ENCODE measurements around the gene LIMA1. TPM values are rescaled to one million over a fixed set of nuclear protein-coding genes. Genes with fewer than 3 reads are reported as not detected.

Gene LIMA1
- total RNA-seq, 4 donors from 2014 or later: 194 to 256 (median 228) TPM

- no peak for TF ChIP-seq CTCF (IDR thresholded peaks at IDR 0.05; ENCODE audit: low read depth)
Measured at GRCh38 chr12:50224026-50224692, 59.2 kb downstream of the LIMA1 start.

GRCh38 chr12:50222275-50222783 lies 61.0 kb downstream of the LIMA1 start:
- no peak for TF ChIP-seq CTCF (IDR thresholded peaks at IDR 0.05; ENCODE audit: low read depth)

GRCh38 chr12:50221228-50222008 lies 61.9 kb downstream of the LIMA1 start:
- TF ChIP-seq CTCF (IDR thresholded peaks at IDR 0.05; ENCODE audit: low read depth): no peak

- TF ChIP-seq CTCF (IDR thresholded peaks at IDR 0.05; ENCODE audit: low read depth): no peak
Measured at GRCh38 chr12:50220363-50220995, 62.8 kb downstream of the LIMA1 start.

GRCh38 chr12:50219544-50219943 lies 63.8 kb downstream of the LIMA1 start:
- TF ChIP-seq CTCF (IDR thresholded peaks at IDR 0.05; ENCODE audit: low read depth): no peak

GRCh38 chr12:50218386-50218785 lies 64.9 kb downstream of the LIMA1 start:
- no peak for TF ChIP-seq CTCF (IDR thresholded peaks at IDR 0.05; ENCODE audit: low read depth)

GRCh38 chr12:50217202-50217601 lies 66.1 kb downstream of the LIMA1 start:
- no peak for TF ChIP-seq CTCF (IDR thresholded peaks at IDR 0.05; ENCODE audit: low read depth)

Measured in subcutaneous adipose tissue (tissue), 4 donors.